ENCODE data around the gene GJB5. TPM values are rescaled to one million over a fixed set of nuclear protein-coding genes. Genes with fewer than 3 reads are reported as not detected.

GJB5 gene
- total RNA-seq, 3 donors from 2014 or later = 0.73 to 1.3 TPM; not detected in 1

DNA sequence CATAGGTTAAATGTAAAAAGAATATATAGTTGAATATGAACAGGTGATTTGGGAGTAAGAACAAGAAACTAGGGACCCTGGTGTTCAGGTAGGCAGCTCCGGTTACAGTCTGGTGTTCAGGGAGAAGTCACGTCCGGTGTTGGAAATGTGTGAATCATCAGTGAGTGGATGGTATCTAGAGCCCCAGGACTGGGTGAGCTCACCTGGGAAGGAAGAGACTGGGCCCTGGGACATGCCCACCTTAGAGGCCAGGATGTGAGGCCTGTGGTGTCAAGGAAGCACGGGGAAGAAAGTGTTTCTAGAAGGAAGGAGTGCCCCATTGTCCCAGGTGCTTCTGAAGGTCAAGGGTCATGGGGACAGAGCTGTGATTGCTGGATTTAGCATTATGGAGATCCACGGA lies 24.7 kb downstream of the GJB5 start:
- Histone ChIP-seq H3K9me3 (no peaks in the 10 kb centered on the region), H3K4me3 (no peak overlapping the region), H3K27ac (no peak overlapping the region), H3K36me3 (no peaks in the 10 kb centered on the region), H3K4me1 (peaks cover 5% of the 10 kb centered on the region in 2 donors), H3K27me3 (peaks cover 0 to 18% of the 10 kb centered on the region in 2 donors)
- intact Hi-C loops (cut with DNase I; ENCODE audit: low total_unique reads) = no loop called here
- DNase-seq (ENCODE audit: low spot score in 2 of 2) = no peak
- TF ChIP-seq, protein P1, sequence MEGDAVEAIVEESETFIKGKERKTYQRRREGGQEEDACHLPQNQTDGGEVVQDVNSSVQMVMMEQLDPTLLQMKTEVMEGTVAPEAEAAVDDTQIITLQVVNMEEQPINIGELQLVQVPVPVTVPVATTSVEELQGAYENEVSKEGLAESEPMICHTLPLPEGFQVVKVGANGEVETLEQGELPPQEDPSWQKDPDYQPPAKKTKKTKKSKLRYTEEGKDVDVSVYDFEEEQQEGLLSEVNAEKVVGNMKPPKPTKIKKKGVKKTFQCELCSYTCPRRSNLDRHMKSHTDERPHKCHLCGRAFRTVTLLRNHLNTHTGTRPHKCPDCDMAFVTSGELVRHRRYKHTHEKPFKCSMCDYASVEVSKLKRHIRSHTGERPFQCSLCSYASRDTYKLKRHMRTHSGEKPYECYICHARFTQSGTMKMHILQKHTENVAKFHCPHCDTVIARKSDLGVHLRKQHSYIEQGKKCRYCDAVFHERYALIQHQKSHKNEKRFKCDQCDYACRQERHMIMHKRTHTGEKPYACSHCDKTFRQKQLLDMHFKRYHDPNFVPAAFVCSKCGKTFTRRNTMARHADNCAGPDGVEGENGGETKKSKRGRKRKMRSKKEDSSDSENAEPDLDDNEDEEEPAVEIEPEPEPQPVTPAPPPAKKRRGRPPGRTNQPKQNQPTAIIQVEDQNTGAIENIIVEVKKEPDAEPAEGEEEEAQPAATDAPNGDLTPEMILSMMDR (IDR thresholded peaks at IDR 0.05) = no peak
- TF ChIP-seq POLR2AphosphoS5 (IDR thresholded peaks at IDR 0.05) (no peak), POLR2A (IDR thresholded peaks at IDR 0.05) (no peak)

DNA sequence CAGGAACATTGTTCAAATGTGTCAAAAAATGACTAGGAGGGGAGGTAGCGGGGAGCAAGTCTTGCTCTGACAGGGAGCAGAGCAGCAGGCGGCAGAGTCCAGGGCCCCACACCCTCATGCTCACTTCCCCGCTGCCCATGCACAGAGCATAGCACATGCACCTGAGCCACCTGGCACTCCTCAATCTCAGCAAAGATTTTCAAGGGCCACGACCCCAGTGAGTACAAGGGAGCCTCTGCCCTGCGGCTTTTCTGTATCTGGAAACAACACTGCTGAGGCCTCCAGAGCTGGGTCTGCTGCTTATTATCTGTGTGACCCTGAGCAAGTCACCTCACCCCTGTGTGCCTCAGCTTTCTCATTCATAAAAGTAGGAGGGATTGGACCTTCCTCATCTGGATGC lies 25.1 kb downstream of the GJB5 start:
- Histone ChIP-seq H3K4me3 (no peak overlapping the region), H3K27me3 (peaks cover 0 to 18% of the 10 kb centered on the region in 2 donors), H3K9me3 (no peaks in the 10 kb centered on the region), H3K36me3 (no peaks in the 10 kb centered on the region), H3K27ac (no peak overlapping the region), H3K4me1 (peaks cover 5% of the 10 kb centered on the region in 2 donors)
- intact Hi-C loops (cut with DNase I; ENCODE audit: low total_unique reads) = no loop called here
- TF ChIP-seq, protein P1 (IDR thresholded peaks at IDR 0.05) = no peak
- TF ChIP-seq POLR2AphosphoS5 (IDR thresholded peaks at IDR 0.05) (no peak), POLR2A (IDR thresholded peaks at IDR 0.05) (no peak)
- no peak for DNase-seq (ENCODE audit: low spot score in 2 of 2)

DNA sequence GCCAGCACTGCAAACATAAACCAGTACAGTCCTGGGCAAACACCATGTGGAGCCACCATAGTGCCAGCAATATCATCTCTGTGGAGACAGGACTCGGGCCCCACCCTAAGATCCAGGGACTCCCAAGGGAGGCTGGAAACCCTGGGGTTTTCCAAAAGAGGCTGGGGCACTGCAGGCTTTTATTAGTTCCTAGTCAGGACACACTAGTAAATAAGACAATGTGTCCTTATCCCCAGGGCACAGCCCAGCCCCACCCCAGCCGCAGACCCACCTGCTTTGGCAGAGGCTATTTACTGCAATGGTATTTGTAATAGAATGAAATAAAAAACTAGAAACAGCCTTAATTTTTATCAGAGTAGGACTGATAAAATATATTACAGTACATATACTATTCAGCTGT lies 25.7 kb downstream of the GJB5 start:
- no peak for DNase-seq (ENCODE audit: low spot score in 2 of 2)
- H3K27ac ChIP-seq = no peak overlapping the region
- TF ChIP-seq, protein P1 (IDR thresholded peaks at IDR 0.05) = no peak
- H3K4me1 ChIP-seq = peaks cover 5% of the 10 kb centered on the region in 2 donors
- H3K4me3 ChIP-seq = no peak overlapping the region
- H3K9me3 ChIP-seq = no peaks in the 10 kb centered on the region
- intact Hi-C loops (cut with DNase I; ENCODE audit: low total_unique reads) = no loop called here
- H3K27me3 ChIP-seq = peaks cover 0 to 18% of the 10 kb centered on the region in 2 donors
- no peaks in the 10 kb centered on the region for H3K36me3 ChIP-seq

DNA sequence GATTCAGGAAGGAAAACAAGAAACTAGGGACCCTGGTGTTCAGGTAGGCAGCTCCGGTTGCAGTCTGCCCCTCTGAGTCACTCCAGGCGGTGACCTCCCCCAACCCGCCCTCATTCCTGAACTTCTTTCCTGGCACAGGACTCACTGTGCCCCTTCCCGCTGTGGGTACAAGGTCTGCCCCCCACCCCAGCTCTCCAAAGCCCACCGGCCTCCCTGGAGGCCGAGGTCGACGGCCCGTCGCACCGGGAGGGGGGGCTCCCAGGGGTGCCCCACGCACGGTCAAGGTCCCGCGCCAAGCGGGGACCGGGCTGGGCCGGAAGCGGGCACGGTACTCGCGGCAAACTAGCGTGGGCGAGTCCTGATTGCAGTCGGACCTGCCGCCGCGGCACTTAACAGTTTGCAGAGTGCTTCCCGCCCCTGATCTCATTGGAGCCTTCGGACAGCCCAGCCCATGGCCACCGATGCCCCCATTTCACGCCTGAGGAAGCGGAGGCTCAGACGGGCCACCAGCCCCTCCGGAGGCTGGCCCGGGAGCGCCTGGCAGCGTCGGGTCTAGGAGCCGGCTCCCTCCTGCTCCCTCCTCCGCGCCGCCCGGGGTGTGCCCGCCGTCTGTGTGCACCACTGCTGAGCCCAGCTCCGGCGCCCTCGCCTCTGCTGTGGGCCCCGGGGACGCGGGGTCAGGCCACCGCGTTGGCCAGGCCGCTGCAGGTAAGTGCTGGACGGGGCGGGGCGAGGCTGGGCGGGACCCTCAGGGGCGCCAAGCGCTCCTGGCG lies 26.4 kb downstream of the GJB5 start, which contains the start of gene GJB3:
GJB3 (plus strand) TSS at position 144 of the 773 bp plus-strand sequence. CDS start 3,549 bp downstream, outside the sequence.
- intact Hi-C loops (cut with DNase I; ENCODE audit: low total_unique reads) = no loop called here
- TF ChIP-seq POLR2A (IDR thresholded peaks at IDR 0.05) = no peak
- no peak for TF ChIP-seq POLR2AphosphoS5 (IDR thresholded peaks at IDR 0.05)
- TF ChIP-seq, protein P1 (IDR thresholded peaks at IDR 0.05) = no peak
- H3K27me3 ChIP-seq = peaks cover 0 to 18% of the 10 kb centered on the region in 2 donors
- DNase-seq (ENCODE audit: low spot score in 2 of 2) = no peak
- peak within 1 kb of the TSS; percentile 19 to 69 (median 50) for H3K4me3 ChIP-seq
- H3K36me3 ChIP-seq = no peaks in the 10 kb centered on the region
- no peaks in the 10 kb centered on the region for H3K9me3 ChIP-seq
- H3K27ac ChIP-seq = peak within 1 kb of the TSS; percentile 13 to 35
- peaks cover 5% of the 10 kb centered on the region in 2 donors for H3K4me1 ChIP-seq

DNA sequence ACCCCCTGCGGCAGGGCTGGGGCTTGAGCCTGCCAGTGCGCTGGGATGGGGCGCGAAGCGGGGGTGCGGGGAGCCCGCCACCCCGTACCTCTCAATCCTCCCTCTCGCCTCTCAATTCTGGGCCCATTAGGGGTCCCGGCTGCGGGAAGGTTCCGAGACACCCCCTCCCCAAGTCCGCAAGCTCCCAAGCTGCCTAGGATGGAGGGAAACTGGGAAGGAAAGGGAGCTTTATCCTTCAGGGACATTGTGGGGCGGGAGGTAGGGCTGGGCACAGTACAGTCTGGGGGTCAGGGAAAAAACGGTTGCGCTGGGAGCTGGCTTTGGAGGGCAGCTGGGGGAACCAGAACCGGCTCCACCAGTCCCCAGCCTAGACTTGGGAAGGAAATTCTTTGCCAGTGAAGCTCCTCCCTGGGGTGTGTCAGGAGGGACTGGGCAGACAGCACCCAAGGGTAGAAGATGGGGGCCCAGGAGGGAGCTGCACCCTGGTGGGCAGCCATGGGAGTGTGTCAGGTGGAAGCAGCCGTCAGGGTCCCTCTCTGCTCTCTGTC lies 27.1 kb downstream of the GJB5 start:
- peaks cover 0 to 18% of the 10 kb centered on the region in 2 donors for H3K27me3 ChIP-seq
- TF ChIP-seq POLR2AphosphoS5 (IDR thresholded peaks at IDR 0.05) (no peak), POLR2A (IDR thresholded peaks at IDR 0.05) (no peak)
- TF ChIP-seq, protein P1 (IDR thresholded peaks at IDR 0.05) = no peak
- DNase-seq (ENCODE audit: low spot score in 2 of 2) = no peak
- H3K4me3 ChIP-seq = peak overlapping the region; percentile 19 to 69 (median 50)
- peaks cover 5% of the 10 kb centered on the region in 2 donors for H3K4me1 ChIP-seq
- H3K27ac ChIP-seq = peak overlapping the region; percentile 13 to 35
- intact Hi-C loops (cut with DNase I; ENCODE audit: low total_unique reads) = no loop called here
- H3K9me3 ChIP-seq = no peaks in the 10 kb centered on the region
- H3K36me3 ChIP-seq = no peaks in the 10 kb centered on the region

Data from breast epithelium (tissue), 4 donors.